ENCODE measurements around the gene KIF27. TPM values are rescaled to one million over a fixed set of nuclear protein-coding genes. Genes with fewer than 3 reads are reported as not detected.

The KIF27 gene, protein sequence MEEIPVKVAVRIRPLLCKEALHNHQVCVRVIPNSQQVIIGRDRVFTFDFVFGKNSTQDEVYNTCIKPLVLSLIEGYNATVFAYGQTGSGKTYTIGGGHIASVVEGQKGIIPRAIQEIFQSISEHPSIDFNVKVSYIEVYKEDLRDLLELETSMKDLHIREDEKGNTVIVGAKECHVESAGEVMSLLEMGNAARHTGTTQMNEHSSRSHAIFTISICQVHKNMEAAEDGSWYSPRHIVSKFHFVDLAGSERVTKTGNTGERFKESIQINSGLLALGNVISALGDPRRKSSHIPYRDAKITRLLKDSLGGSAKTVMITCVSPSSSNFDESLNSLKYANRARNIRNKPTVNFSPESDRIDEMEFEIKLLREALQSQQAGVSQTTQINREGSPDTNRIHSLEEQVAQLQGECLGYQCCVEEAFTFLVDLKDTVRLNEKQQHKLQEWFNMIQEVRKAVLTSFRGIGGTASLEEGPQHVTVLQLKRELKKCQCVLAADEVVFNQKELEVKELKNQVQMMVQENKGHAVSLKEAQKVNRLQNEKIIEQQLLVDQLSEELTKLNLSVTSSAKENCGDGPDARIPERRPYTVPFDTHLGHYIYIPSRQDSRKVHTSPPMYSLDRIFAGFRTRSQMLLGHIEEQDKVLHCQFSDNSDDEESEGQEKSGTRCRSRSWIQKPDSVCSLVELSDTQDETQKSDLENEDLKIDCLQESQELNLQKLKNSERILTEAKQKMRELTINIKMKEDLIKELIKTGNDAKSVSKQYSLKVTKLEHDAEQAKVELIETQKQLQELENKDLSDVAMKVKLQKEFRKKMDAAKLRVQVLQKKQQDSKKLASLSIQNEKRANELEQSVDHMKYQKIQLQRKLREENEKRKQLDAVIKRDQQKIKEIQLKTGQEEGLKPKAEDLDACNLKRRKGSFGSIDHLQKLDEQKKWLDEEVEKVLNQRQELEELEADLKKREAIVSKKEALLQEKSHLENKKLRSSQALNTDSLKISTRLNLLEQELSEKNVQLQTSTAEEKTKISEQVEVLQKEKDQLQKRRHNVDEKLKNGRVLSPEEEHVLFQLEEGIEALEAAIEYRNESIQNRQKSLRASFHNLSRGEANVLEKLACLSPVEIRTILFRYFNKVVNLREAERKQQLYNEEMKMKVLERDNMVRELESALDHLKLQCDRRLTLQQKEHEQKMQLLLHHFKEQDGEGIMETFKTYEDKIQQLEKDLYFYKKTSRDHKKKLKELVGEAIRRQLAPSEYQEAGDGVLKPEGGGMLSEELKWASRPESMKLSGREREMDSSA (N-terminal part only)
- total RNA-seq, result 10 to 100 TPM in 1 of 4 donors, 1 to 10 TPM in 3; 3.2 to 12.9 (median 5.5) TPM

DNA sequence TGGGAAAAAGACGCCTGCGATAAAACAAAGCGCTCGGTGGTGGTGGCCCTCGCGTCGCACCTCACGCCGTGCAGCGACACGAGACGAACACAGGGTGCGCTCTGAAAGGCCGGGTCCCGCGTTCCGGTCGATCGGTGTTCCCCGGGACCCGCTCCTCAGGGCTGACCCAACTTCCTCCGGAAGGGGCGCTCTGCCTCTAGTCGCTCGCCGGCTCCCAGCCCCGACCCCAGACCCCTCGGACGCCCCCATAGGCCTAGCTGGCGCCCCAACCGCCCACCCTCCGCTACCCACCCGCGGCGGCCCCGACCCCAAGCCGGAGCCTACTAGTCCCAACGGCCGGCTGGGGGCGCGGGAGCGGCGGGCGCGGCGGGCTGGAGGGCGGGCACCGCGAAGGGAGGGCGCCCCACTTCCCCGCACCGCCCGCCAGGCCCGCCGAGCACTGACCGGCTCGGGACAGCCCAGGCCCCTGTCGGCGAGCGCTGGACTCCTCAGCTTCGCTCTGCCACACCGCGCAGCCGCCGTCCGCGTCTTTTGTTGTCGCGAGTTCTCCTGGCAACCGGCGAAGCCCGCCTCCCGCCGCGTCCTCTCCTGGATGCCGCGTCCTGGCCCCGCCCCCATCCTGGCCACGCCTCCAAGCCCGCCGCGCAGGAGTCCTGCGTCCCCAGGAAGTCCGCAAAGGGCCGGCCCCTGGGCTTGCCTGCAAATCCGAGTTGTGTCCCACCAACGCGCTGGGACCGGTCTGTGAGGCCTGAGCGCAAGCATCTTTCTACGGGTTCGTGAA is at the start of gene KIF27:
Gene KIF27 (minus strand): TSS at position 506 of the 781 bp plus-strand sequence. CDS start 5,841 bp downstream, outside the sequence.
- under 1% methylated on average over 28 of the region's 92 CpGs for WGBS
- DNase-seq (ENCODE audit: low spot score in 2 of 2), result peak; percentile 99

DNA sequence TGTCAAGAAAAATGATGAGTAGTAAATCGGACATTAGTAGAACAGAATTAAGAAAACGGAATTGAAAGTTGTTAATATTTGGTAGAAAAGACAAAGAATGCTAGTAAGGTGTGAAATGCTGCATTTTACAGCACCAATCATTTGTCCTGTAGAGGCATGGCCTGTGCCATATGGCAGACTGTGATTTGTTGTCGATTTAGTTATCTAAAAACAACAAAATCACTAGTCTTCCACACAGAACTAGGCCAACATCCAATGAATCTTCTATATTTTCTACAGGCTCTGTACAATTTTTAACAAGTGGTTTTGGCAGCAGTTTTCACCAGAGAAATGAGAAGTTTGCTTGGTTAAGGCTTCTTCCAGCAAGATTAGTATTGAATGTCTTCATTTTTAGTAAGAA is 48.4 kb upstream of the KIF27 start:
- TF ChIP-seq POLR2A (IDR thresholded peaks at IDR 0.05) (no peak), POLR2AphosphoS5 (IDR thresholded peaks at IDR 0.05) (no peak)
- H3K27me3 ChIP-seq, result no peaks in the 10 kb centered on the region
- H3K9me3 ChIP-seq, result no peaks in the 10 kb centered on the region
- H3K4me3 ChIP-seq, result no peak overlapping the region
- no peak for DNase-seq (ENCODE audit: low spot score in 2 of 2)
- peaks cover 64% of the 10 kb centered on the region for H3K36me3 ChIP-seq
- H3K27ac ChIP-seq, result no peak overlapping the region
- H3K4me1 ChIP-seq, result peaks cover 4% of the 10 kb centered on the region
- WGBS, result 78% methylated on average over 3 of the region's 3 CpGs

More for the DNA sequence above, at the start of gene KIF27:
- Histone ChIP-seq H3K9me3 (no peaks in the 10 kb centered on the region), H3K27ac (peak within 1 kb of the TSS; percentile 98), H3K4me1 (peaks cover 17% of the 10 kb centered on the region), H3K36me3 (no peaks in the 10 kb centered on the region), H3K4me3 (peak within 1 kb of the TSS; percentile 91), H3K27me3 (no peaks in the 10 kb centered on the region)
- TF ChIP-seq POLR2A (IDR thresholded peaks at IDR 0.05), result peak in 1 of 2 donors; percentile 77
- TF ChIP-seq EP300 (IDR thresholded peaks at IDR 0.05), result no peak
- TF ChIP-seq, protein P1, sequence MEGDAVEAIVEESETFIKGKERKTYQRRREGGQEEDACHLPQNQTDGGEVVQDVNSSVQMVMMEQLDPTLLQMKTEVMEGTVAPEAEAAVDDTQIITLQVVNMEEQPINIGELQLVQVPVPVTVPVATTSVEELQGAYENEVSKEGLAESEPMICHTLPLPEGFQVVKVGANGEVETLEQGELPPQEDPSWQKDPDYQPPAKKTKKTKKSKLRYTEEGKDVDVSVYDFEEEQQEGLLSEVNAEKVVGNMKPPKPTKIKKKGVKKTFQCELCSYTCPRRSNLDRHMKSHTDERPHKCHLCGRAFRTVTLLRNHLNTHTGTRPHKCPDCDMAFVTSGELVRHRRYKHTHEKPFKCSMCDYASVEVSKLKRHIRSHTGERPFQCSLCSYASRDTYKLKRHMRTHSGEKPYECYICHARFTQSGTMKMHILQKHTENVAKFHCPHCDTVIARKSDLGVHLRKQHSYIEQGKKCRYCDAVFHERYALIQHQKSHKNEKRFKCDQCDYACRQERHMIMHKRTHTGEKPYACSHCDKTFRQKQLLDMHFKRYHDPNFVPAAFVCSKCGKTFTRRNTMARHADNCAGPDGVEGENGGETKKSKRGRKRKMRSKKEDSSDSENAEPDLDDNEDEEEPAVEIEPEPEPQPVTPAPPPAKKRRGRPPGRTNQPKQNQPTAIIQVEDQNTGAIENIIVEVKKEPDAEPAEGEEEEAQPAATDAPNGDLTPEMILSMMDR (IDR thresholded peaks at IDR 0.05), result peak; percentile 29 to 55
- TF ChIP-seq POLR2AphosphoS5 (IDR thresholded peaks at IDR 0.05), result peak in 2 of 3 donors; percentile 1 to 68

DNA sequence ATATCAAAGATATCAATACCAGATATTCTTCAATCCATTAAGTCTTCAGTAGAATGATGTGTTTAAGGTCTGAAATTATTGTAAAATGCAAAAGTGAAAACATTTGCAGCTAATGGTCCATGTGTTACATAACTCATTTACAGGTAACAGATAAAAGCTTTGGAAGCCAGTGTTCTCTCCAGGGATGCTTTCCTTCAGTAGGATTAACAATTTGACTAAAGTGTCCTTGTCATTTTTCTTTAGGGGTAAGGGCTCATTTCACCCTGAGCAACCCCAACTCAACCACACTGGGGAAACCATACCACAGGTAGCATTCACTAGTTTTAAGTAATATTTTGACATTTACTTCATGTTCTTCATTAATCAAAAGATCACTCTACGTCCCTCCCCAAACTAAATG is 45.8 kb upstream of the KIF27 start:
- TF ChIP-seq POLR2A (IDR thresholded peaks at IDR 0.05), result no peak
- TF ChIP-seq, protein P1 (IDR thresholded peaks at IDR 0.05), result no peak
- no peak for TF ChIP-seq POLR2AphosphoS5 (IDR thresholded peaks at IDR 0.05)
- WGBS, result 86% methylated on average over 1 of the region's 1 CpG
- no peak for DNase-seq (ENCODE audit: low spot score in 2 of 2)

DNA sequence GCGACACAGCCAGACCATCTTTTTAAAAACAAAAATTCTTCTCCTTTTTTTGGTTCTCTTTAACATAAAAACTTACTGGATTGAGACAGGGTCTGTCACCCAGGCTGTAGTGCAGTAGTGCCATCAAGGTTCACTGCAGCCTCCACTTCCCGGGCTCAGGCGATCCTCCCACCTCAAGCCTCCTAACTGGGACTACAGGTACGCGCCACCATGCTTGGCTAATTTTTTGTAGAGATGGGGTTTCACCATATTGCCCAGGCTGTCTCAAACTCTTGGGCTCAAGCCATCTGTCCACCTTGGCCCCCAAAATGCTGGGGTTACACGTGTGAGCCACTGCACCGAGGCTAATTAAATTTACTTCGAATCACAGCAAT is 45.0 kb upstream of the KIF27 start:
- peaks cover 30% of the 10 kb centered on the region for H3K36me3 ChIP-seq
- H3K4me3 ChIP-seq, result no peak overlapping the region
- no peaks in the 10 kb centered on the region for H3K27me3 ChIP-seq
- 88% methylated on average over 8 of the region's 8 CpGs for WGBS
- TF ChIP-seq, protein P1 (IDR thresholded peaks at IDR 0.05), result no peak
- TF ChIP-seq POLR2A (IDR thresholded peaks at IDR 0.05), result no peak
- no peak for TF ChIP-seq POLR2AphosphoS5 (IDR thresholded peaks at IDR 0.05)
- no peak for TF ChIP-seq EP300 (IDR thresholded peaks at IDR 0.05)
- no peak overlapping the region for H3K27ac ChIP-seq
- no peaks in the 10 kb centered on the region for H3K9me3 ChIP-seq
- no peak for DNase-seq (ENCODE audit: low spot score in 2 of 2)
- H3K4me1 ChIP-seq, result no peaks in the 10 kb centered on the region

More for the DNA sequence above, 45.8 kb upstream of the KIF27 start:
- Histone ChIP-seq H3K36me3 (peaks cover 39% of the 10 kb centered on the region), H3K27me3 (no peaks in the 10 kb centered on the region), H3K4me3 (no peak overlapping the region), H3K4me1 (no peaks in the 10 kb centered on the region), H3K27ac (no peak overlapping the region), H3K9me3 (no peaks in the 10 kb centered on the region)

All from suprapubic skin (tissue), 4 donors.